Gastroesophageal sphincter (tissue), 4 donors: Measurements from ENCODE around the gene CDH13. TPM values are rescaled to one million over a fixed set of nuclear protein-coding genes. Genes with fewer than 3 reads are reported as not detected.

ENCODE experiments used
- ATAC-seq: fragments of 150-250 bp; one replicate; pipeline ENCODE4 v1.9.1; 2016; ENCODE audit warnings: mild to moderate bottlenecking, moderate library complexity
- H3K27ac ChIP-seq, 4 donors: fragments of 200-600 bp; sonication (generic) in 3 of 4; 1 replicate in 3 of 4; 2 replicates in 1 of 4; pipeline ENCODE4 v1.5.1; 2016 to 2019
- H3K27me3 ChIP-seq: fragments of 200-600 bp; sonication (generic); one replicate; pipeline ENCODE4 v1.5.1; 2019
- H3K36me3 ChIP-seq, 2 donors: fragments of 200-600 bp; sonication (generic); one replicate each; pipeline ENCODE4 v1.5.1; 2019; ENCODE audit warnings: control low read depth in 1 of 2
- H3K4me1 ChIP-seq, 3 donors: fragments of 200-600 bp; sonication (generic); 1 replicate in 2 of 3; 2 replicates in 1 of 3; pipeline ENCODE4 v1.5.1; 2016 to 2019; ENCODE audit warnings: control low read depth in 2 of 3
- H3K4me3 ChIP-seq, 2 donors: fragments of 200-600 bp; sonication (generic); one replicate each; pipeline ENCODE4 v1.5.1; 2019; ENCODE audit warnings: mild to moderate bottlenecking in 1 of 2, moderate library complexity in 1 of 2
- H3K9me3 ChIP-seq, 3 donors: fragments of 200-600 bp; sonication (generic); one replicate each; pipeline ENCODE4 v1.5.1; 2017 to 2019; ENCODE audit warnings: control low read depth in 2 of 3
- EP300 ChIP-seq: sonication (generic); formaldehyde crosslinking; IDR thresholded peaks from one replicate; pipeline ENCODE4 v1.6.1; 2017; ENCODE audit warnings: antibody characterized with exemption, mild to moderate bottlenecking
- POLR2A ChIP-seq, 2 donors: fragments of 450-650 bp; IDR thresholded peaks; one replicate each; pipeline ENCODE4 v1.6.1; 2017; ENCODE audit warnings: antibody characterized with exemption in 2 of 2, mild to moderate bottlenecking in 2 of 2, moderate library complexity in 1 of 2
- POLR2AphosphoS5 ChIP-seq: sonication (generic); formaldehyde crosslinking; IDR thresholded peaks from one replicate; pipeline ENCODE4 v1.6.1; 2017; ENCODE audit warnings: antibody characterized with exemption
- WGBS, 2 donors: methylation state at CpG; one replicate each; pipeline ENCODE4 v1.1.5; 2018; ENCODE audit warnings: low coverage in 1 of 2; 5-methylcytosine and 5-hydroxymethylcytosine counted together
- total RNA-seq, 4 donors: library from RNA; depleted of rRNA; stranded (reverse); fragments of >200 nt; gene quantifications; one replicate each; pipeline ENCODE4 v1.1.0, GENCODE V29; 2016
- TF ChIP-seq, protein P1 (sequence below), 4 experiments: fragments of 200-600 bp in 2 of 4; fragments of 450-650 bp in 2 of 4; sonication (generic) in 1 of 4; IDR thresholded peaks; one replicate each; pipeline ENCODE4 v1.5.1; 2017 to 2019; ENCODE audit warnings: antibody characterized with exemption in 4 of 4, mild to moderate bottlenecking in 2 of 4, moderate library complexity in 2 of 4

Gene CDH13
- total RNA-seq, 4 donors from 2014 or later, result 4.2 to 22.3 (median 11.4) TPM

DNA sequence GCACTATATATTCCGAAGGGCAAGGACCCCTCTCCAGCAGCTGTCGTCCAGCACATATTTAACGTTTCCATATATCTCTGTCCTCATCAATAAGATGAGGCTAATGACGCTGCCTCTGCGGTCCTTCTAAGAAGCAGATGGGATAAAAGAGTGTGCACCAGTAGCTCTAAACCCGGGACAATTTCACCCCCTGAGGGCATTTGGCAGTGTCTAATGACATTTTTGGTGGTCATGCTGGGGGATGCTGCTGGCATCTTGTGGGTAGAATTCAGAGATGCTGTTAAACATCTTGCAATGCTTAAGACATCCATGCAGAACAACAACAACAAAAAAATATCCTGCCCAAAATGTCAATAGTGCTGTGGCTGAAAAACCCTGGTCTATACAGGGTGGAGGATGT, 372.9 kb downstream of the CDH13 start:
- Histone ChIP-seq H3K4me1 (no peaks in the 10 kb centered on the region), H3K36me3 (no peaks in the 10 kb centered on the region), H3K4me3 (no peak overlapping the region), H3K27me3 (no peaks in the 10 kb centered on the region), H3K9me3 (no peaks in the 10 kb centered on the region), H3K27ac (no peak overlapping the region)
- ATAC-seq, result no peak
- WGBS, 2 donors, result 42 to 57% methylated on average over 6 of the region's 6 CpGs
- TF ChIP-seq POLR2A (IDR thresholded peaks at IDR 0.05) (no peak), EP300 (no peak), POLR2AphosphoS5 (no peak)
- TF ChIP-seq, protein P1, sequence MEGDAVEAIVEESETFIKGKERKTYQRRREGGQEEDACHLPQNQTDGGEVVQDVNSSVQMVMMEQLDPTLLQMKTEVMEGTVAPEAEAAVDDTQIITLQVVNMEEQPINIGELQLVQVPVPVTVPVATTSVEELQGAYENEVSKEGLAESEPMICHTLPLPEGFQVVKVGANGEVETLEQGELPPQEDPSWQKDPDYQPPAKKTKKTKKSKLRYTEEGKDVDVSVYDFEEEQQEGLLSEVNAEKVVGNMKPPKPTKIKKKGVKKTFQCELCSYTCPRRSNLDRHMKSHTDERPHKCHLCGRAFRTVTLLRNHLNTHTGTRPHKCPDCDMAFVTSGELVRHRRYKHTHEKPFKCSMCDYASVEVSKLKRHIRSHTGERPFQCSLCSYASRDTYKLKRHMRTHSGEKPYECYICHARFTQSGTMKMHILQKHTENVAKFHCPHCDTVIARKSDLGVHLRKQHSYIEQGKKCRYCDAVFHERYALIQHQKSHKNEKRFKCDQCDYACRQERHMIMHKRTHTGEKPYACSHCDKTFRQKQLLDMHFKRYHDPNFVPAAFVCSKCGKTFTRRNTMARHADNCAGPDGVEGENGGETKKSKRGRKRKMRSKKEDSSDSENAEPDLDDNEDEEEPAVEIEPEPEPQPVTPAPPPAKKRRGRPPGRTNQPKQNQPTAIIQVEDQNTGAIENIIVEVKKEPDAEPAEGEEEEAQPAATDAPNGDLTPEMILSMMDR (IDR thresholded peaks at IDR 0.05), result no peak

DNA sequence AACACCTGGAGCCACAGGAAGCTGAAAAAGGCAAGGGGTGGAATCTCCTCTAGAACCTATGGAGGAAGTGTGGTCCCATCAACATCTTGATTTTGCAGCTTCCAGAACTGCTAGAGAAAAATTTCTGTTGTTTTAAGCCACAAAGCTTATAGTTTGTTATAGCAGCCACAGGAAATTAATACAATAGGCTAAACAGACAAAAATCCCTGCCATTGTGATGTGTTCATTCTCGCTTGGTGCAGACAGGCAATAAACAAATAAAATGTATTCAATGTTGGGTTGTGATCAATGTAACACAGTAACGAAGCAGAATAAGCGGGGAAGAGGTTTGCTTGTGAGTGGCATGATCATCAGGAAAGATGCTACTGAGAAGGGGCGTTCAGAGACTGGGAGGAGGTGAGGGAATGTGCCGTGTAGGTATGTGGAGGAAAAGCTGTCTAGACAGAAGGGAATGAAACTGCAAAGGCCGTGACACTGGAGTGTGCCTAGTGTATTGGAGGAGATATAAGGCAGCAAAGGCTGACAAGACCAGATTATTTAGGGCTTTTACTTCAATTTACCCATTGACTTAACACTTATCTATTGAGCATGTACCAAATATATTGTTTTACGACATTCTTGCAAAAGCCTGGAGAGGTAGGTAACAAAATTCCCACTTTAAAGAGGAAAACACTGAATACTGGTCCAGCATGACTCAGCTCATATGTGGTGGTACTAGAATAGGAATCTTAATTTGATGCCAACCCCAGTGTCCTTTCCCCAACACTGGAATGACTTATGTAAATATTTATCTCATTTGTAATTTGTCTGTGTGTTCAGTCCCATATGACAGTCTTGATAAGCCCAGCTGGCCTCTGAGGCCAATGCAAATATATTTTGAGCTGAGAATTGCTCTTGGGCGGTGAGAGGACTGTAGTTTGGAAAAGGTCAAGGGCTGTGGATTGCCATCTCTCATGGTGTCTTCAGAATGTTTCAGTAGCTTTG, 375.9 kb downstream of the CDH13 start:
- H3K27me3 ChIP-seq, result no peaks in the 10 kb centered on the region
- no peak overlapping the region for H3K4me3 ChIP-seq
- H3K4me1 ChIP-seq, result no peaks in the 10 kb centered on the region
- H3K36me3 ChIP-seq, result no peaks in the 10 kb centered on the region
- 70 to 72% methylated on average over 7 to 8 of the region's 8 CpGs for WGBS, 2 donors
- ATAC-seq, result no peak
- H3K27ac ChIP-seq, result no peak overlapping the region
- H3K9me3 ChIP-seq, result no peaks in the 10 kb centered on the region
- no peak for TF ChIP-seq POLR2AphosphoS5
- TF ChIP-seq EP300, result no peak
- TF ChIP-seq, protein P1 (IDR thresholded peaks at IDR 0.05), result no peak
- no peak for TF ChIP-seq POLR2A (IDR thresholded peaks at IDR 0.05)

DNA sequence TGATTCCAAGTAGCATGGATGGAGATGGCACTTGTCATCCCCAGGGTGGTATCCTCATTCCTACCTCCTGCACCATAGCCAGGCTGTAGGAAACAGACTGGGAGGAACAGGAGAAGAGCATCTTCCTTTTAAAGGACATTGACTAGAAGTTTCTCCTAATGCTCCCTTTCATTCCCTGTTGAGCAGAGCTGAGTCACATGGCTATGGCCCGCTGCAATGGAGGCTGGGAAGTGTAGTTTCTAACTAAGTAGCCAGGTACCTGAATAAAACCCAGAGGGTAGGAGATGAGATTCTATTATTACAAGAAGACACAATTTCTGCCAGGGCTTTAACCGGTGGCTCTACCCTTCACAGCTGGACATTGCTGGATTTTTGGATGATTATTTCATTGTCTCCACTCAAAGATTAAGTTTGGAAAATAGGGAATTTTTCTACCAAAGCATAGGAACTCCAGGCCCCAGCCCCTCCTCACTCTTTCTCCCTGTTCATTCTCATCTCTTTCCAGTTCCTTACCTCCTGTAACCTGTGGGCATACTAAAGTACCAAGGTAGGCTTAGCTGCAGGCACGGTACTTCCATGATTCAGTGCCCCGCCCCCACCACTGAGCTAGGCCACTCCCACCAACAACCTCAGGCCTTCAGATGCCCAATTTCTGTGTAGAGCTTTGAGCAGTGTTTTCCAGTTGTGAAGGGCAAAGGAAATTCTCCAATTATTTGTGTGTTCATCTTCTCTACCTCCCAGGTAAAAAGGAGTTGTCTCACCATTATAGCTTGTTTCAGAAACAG, 378.3 kb downstream of the CDH13 start:
- Histone ChIP-seq H3K27me3 (no peaks in the 10 kb centered on the region), H3K9me3 (no peaks in the 10 kb centered on the region), H3K36me3 (no peaks in the 10 kb centered on the region), H3K27ac (no peak overlapping the region), H3K4me1 (no peaks in the 10 kb centered on the region), H3K4me3 (no peak overlapping the region)
- 85% methylated on average over 2 of the region's 4 CpGs; no CpG with 5 or more reads in 1 of the 2 donors for WGBS, 2 donors
- TF ChIP-seq POLR2A (IDR thresholded peaks at IDR 0.05), result no peak
- TF ChIP-seq EP300, result no peak
- TF ChIP-seq POLR2AphosphoS5, result no peak
- TF ChIP-seq, protein P1 (IDR thresholded peaks at IDR 0.05), result no peak
- no peak for ATAC-seq

DNA sequence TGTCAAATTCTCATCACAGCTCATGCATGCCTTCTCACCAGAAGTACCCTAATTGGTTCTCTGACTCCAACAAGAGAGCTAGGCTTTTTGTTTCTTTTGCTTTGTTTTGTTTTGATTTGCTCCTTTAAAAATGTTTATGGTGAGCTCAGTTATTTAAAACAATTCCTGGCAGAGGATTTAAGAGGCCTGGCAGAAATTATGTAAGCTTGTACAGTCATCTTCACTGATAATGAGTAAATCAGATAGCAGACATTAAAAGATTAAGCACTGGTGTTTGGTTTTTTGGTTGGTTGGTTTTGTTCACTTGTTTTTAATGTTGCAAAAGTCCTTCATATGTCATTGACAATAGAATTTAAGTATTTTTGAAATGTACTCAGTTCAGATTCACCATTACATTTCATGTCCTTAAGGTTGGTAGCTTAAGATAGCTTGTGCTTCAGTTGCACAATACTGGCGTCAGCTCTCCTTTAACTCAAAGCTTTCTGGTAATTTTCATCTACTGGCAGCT, 378.9 kb downstream of the CDH13 start:
- Histone ChIP-seq H3K9me3 (no peaks in the 10 kb centered on the region), H3K27ac (no peak overlapping the region), H3K27me3 (no peaks in the 10 kb centered on the region), H3K4me3 (no peak overlapping the region), H3K36me3 (no peaks in the 10 kb centered on the region), H3K4me1 (no peaks in the 10 kb centered on the region)
- no peak for TF ChIP-seq EP300
- TF ChIP-seq POLR2AphosphoS5, result no peak
- TF ChIP-seq POLR2A (IDR thresholded peaks at IDR 0.05), result no peak
- TF ChIP-seq, protein P1 (IDR thresholded peaks at IDR 0.05), result no peak
- WGBS, 2 donors, result 79 to 100% methylated on average over 1 of the region's 1 CpG
- no peak for ATAC-seq
